GM18951 (cell line): ENCODE measurements around the gene LUC7L.
"Not testable (repeated sequence)": the region's sequence is repeated elsewhere in the genome, so short reads cannot be mapped to it uniquely, and the experiment has no call there.

ENCODE experiments used
- POLR2A ChIP-seq: IDR thresholded peaks from 4 replicates; pipeline ENCODE4 v1.6.1; 2011; ENCODE audit warnings: mild to moderate bottlenecking; ENCODE audit not compliant: insufficient read length, insufficient read depth; ENCODE audit errors: extremely low read depth
- in situ Hi-C: fragments of 300-500 bp; cut with MboI; formaldehyde crosslinking; loops from one replicate; pipeline ENCODE4 v1.12.0; 2022; ENCODE audit warnings: low sequenced_read_pairs, mixed read lengths, inconsistent platforms; ENCODE audit not compliant: unreplicated experiment

The LUC7L gene

GRCh38 chr16:254461-254860 is 25.2 kb upstream of the LUC7L start:
- TF ChIP-seq POLR2A: no peak
- in situ Hi-C loops: no loop called here

GRCh38 chr16:253833-254232 is 24.6 kb upstream of the LUC7L start:
- in situ Hi-C loops: no loop called here
- TF ChIP-seq POLR2A: no peak

- no peak for TF ChIP-seq POLR2A
- in situ Hi-C loops: no loop called here
These were observed 23.4 kb upstream of the LUC7L start for GRCh38 chr16:252366-253337.

- TF ChIP-seq POLR2A: no peak
- in situ Hi-C loops: no loop called here
These were observed 20.2 kb upstream of the LUC7L start for GRCh38 chr16:249431-249830.

GRCh38 chr16:247027-247426 is 17.8 kb upstream of the LUC7L start:
- in situ Hi-C loops: no loop called here
- TF ChIP-seq POLR2A: no peak

- in situ Hi-C loops: no loop called here
- no peak for TF ChIP-seq POLR2A
These were observed 15.9 kb upstream of the LUC7L start for GRCh38 chr16:245105-245504.

- no peak for TF ChIP-seq POLR2A
- in situ Hi-C loops: no loop called here
These were observed 14.1 kb upstream of the LUC7L start for GRCh38 chr16:243348-243747.

- no peak for TF ChIP-seq POLR2A
- in situ Hi-C loops: no loop called here
These were observed 13.0 kb upstream of the LUC7L start for GRCh38 chr16:242281-242680.

- in situ Hi-C loops: no loop called here
- TF ChIP-seq POLR2A: no peak
These were observed 11.3 kb upstream of the LUC7L start for GRCh38 chr16:240559-240958.

- no peak for TF ChIP-seq POLR2A
- in situ Hi-C loops: no loop called here
These were observed 10.7 kb upstream of the LUC7L start for GRCh38 chr16:239948-240277.

- in situ Hi-C loops: no loop called here
These were observed 5.4 kb upstream of the LUC7L start, which contains the start of gene FAM234A for GRCh38 chr16:234468-235305. Gene FAM234A (plus strand): TSS chr16:234821. CDS start chr16:254414, 19,593 bp downstream.

GRCh38 chr16:230949-231348 is 1.7 kb upstream of the LUC7L start:
- TF ChIP-seq POLR2A: no peak
- in situ Hi-C loops: no loop called here

More at GRCh38 chr16:234468-235305, 5.4 kb upstream of the LUC7L start, which contains the start of gene FAM234A:
- peak; percentile 96 for TF ChIP-seq POLR2A

- in situ Hi-C loops: not testable (repeated sequence)
These were observed 1.1 kb upstream of the LUC7L start for GRCh38 chr16:230351-230750.
